Measurements from ENCODE around the gene AXIN2.

The AXIN2 gene

GRCh38 chr17:65523853-65524664, 37.4 kb downstream of the AXIN2 start:
- H3K4me3 ChIP-seq (ENCODE audit: low read depth, low read length), result no peak overlapping the region
- TF ChIP-seq CTCF (IDR thresholded peaks at IDR 0.05; ENCODE audit: insufficient read depth, low read depth, low read length, missing control alignments), result no peak
- no peak for DNase-seq (ENCODE audit: low read depth)

- no peak for TF ChIP-seq CTCF (IDR thresholded peaks at IDR 0.05; ENCODE audit: insufficient read depth, low read depth, low read length, missing control alignments)
- no peak overlapping the region for H3K4me3 ChIP-seq (ENCODE audit: low read depth, low read length)
- no peak for DNase-seq (ENCODE audit: low read depth)
Measured at GRCh38 chr17:65523411-65523810, 38.0 kb downstream of the AXIN2 start.

GRCh38 chr17:65522751-65523404, 38.6 kb downstream of the AXIN2 start:
- H3K4me3 ChIP-seq (ENCODE audit: low read depth, low read length), result no peak overlapping the region
- no peak for TF ChIP-seq CTCF (IDR thresholded peaks at IDR 0.05; ENCODE audit: insufficient read depth, low read depth, low read length, missing control alignments)

GRCh38 chr17:65519462-65519861, 42.0 kb downstream of the AXIN2 start:
- TF ChIP-seq CTCF (IDR thresholded peaks at IDR 0.05; ENCODE audit: insufficient read depth, low read depth, low read length, missing control alignments), result no peak
- no peak for DNase-seq (ENCODE audit: low read depth)
- no peak overlapping the region for H3K4me3 ChIP-seq (ENCODE audit: low read depth, low read length)

More at GRCh38 chr17:65522751-65523404, 38.6 kb downstream of the AXIN2 start:
- DNase-seq (ENCODE audit: low read depth), result no peak

- no peak for TF ChIP-seq CTCF (IDR thresholded peaks at IDR 0.05; ENCODE audit: insufficient read depth, low read depth, low read length, missing control alignments)
- DNase-seq (ENCODE audit: low read depth), result no peak
- no peak overlapping the region for H3K4me3 ChIP-seq (ENCODE audit: low read depth, low read length)
Measured at GRCh38 chr17:65518256-65518655, 43.2 kb downstream of the AXIN2 start.

- H3K4me3 ChIP-seq (ENCODE audit: low read depth, low read length), result no peak overlapping the region
- TF ChIP-seq CTCF (IDR thresholded peaks at IDR 0.05; ENCODE audit: insufficient read depth, low read depth, low read length, missing control alignments), result no peak
- DNase-seq (ENCODE audit: low read depth), result no peak
Measured at GRCh38 chr17:65515959-65516948, 45.2 kb downstream of the AXIN2 start.
